HG03439 (cell line): ENCODE results near the gene FYCO1.

Experiments
- ATAC-seq: cut with Tn5 transposase; IDR thresholded peaks from one replicate; pipeline ENCODE4 v1.9.1; 2021; ENCODE audit warnings: mild to moderate bottlenecking, moderate library complexity; ENCODE audit not compliant: unreplicated experiment

FYCO1 gene

GRCh38 chr3:45944830-45945620, 50.6 kb downstream of the FYCO1 start:
- no peak for ATAC-seq

DNA sequence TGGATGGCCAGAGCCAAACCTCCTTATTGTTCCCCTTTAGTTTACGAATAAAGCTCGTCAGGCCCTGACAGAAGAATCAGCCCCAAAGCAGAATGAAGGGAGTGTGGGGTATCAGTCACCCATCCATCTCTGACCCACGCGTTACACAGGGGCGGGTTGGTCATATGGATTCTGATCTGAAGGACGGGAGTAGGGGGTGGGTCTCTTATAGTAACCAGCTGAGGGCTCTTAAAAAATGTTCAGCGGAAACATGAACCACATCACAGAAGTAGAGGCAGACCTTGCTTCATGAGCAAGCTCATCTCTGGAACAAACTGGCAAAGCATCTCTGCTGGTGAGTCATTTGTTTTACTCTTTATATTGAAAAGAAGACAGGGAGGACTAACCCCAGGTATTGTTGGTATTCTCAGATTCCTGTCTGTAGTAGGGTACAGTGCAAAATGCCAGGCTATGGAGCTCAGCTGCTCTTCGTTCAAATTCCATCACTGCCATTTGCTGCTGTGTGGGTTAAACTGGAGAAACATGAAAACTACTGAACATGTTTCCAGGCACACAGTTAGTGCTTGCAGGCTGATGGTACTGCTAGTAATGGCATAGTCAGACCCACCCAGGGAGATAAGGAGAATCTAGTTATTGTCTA, 52.3 kb downstream of the FYCO1 start, which contains the start of gene CXCR6:
Gene CXCR6 (plus strand): TSS at position 258 of the 640 bp plus-strand sequence. CDS start 3,018 bp downstream, outside the sequence.
- ATAC-seq, result no peak

GRCh38 chr3:45942051-45942825, 53.4 kb downstream of the FYCO1 start:
- ATAC-seq, result no peak

- ATAC-seq, result no peak
Observed at GRCh38 chr3:45940781-45941365, 54.8 kb downstream of the FYCO1 start.

DNA sequence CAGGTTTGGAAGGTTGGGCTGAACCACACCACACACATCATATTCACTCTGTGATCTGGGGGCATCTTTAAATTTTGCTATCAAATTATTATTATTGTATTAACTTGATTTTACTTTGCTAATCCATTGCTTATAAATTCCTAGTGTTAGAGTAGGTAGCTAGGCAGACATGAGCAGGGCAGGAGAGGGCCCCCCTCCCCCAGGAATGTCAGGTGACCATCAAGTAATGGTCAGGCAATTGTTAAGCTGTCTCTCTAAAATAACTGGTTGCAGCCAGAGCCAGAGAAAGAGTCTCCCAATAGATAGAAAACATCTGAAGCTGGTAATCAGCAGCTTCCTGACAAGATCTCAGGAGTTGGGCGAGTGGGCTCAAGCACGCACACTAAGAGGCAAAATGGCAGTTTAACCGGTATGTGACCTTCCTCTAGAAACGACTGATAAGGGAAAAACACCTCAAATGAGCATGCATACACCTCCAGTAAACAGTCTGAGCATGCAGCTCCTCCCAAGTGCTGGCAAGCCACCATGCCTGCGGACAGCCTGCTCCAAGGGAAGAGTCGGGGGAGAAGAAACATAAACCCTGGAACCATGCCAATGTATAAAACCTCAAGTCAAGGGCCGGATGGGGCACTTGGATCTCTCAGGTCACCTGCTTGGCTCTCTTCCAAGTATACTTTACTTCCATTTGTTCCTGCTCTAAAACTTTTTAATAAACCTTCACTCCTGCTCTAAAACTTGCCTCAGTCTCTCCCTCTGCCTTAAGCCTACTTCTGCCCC, 55.4 kb downstream of the FYCO1 start:
- no peak for ATAC-seq

DNA sequence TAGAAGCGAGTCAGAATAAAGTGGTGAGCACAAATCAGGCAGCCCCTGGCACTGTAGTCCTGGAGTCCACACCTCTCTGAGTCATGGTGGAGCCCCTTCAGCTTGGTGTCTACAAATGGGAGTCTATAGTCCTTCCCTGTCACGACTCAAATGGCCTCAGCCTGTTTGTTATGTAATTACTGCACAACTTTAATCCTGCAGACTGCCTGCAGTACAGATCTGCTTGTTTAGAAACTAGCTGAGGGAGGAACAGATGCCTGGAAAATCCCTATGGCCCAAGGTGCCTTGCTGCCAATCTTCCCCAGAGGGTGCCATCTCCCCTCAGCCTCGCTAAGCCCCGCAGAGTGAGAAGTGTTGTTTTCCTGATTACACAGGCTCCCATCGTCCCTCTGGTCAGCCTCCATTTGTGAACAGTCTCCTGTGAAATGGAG, 56.3 kb downstream of the FYCO1 start:
- no peak for ATAC-seq

- ATAC-seq, result no peak
Observed at GRCh38 chr3:45938864-45939263, 56.8 kb downstream of the FYCO1 start.

GRCh38 chr3:45938043-45938435, 57.6 kb downstream of the FYCO1 start:
- no peak for ATAC-seq

DNA sequence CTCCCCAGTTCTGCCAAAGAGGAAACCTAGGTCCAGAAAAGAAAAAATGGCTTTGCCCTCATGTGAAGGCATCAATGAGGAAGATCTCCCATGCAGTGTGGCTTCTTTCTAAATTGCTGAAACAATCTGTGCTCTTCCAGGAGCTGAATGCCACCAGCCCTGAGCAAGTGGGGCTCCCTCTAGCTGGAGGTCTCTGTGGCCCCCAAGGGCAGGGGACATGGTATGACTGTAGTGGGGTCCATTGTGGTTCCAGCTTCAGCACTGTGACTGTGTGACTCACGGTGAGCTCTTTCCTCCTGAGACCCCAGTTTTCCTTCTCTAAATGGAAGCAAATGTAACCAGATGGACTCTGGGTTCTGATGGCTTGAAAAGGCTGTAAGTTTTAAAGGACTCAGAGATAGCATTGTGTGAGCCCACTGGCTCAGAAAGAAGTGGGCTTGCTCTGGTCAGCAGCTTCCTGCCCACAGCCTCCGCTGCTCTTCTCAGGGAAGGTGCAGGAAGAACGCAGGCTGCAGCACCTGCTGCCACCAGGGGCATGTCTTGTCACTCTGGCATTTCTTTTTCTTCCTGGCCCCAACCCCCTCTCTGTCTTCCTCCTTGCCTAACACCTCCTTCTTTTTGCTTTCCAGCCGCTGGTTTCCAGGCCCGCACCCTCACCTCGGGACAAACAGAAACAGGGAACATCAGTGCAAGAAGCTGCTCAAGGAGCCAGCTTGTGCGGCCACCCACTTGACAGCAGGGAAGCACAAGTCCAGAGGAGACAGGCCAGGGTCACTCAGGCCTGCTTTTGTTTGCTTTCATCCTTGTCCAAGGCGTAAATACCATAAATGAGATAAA, 58.2 kb downstream of the FYCO1 start:
- ATAC-seq, result no peak

GRCh38 chr3:45936261-45936660, 59.4 kb downstream of the FYCO1 start:
- ATAC-seq, result no peak

GRCh38 chr3:45933591-45933990, 62.0 kb downstream of the FYCO1 start:
- no peak for ATAC-seq

GRCh38 chr3:45932112-45932511, 63.5 kb downstream of the FYCO1 start:
- no peak for ATAC-seq

DNA sequence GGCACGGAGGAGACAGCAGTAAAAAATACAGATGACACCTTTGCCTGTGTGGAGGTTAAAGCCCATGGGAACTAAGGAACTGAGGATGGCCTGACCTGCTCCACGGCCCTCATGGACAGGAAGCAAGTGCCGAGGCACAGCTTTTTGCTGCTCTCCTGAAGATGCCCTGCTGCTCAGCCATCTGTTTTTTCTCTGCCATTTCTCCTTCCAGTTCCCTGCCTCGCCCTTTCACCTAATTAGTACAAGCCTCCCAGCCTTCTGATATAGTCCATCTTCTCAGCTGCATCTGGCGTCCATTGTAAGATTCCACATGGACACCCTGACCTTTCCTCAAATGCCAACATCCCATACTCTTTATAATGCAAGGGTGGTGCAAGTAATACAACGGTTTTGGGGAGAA, 64.1 kb downstream of the FYCO1 start:
- ATAC-seq, result no peak

- ATAC-seq, result no peak
Observed at GRCh38 chr3:45929042-45929679, 66.5 kb downstream of the FYCO1 start.

DNA sequence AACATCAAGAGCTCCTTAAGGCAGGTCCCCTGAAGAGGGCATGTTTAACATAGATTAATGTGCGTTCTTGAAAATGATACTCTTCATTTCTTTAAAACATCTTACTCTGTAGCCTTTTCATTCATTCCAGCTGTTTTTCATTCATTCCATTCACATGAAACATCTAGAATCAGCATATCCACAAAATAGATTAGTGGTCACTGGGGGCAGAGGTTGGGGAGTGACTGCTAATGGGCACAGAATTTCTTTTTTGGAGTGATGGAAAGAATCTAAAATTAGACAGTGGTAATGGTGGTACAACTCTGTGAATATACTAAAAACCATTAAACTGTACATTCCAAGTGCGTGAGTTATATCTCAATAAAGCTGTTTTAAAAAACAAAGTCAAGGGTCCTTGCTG, 67.7 kb downstream of the FYCO1 start:
- ATAC-seq, result no peak

GRCh38 chr3:45923755-45924154, 71.9 kb downstream of the FYCO1 start:
- ATAC-seq, result no peak

DNA sequence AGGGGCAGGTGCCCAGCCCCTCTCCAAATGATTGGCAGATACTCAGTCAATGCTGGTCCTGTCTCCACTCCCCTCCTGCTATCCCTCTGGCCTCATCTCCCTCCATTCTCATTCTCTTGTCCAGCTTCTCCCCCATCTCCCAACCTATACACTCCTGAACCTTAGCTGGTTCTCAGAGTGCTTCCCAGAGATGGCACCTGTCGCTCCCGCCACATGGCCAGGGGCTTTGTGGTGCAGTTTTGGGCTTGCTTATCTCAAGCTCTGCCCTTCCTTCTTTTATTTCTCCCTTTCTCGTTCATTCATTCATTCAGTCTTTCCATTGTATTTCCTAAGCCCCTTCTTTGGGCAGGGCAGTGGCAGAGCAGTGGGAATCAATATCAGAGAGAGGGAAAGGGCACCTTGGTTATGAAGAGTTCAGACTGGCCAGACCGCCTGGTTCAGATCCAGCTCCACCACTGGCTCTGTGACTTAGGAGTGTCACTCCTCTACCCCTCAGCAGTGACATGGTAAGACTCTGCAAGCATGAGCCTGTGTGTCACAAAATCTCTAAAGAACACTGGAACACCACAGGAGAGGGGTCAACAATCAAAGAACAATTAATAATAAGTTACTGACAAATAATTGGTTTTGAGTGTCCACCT, 72.6 kb downstream of the FYCO1 start:
- no peak for ATAC-seq

- ATAC-seq, result no peak
Observed at GRCh38 chr3:45922039-45922326, 73.6 kb downstream of the FYCO1 start.
